SKM-1 (cell line): ENCODE results near the gene B4GALNT1.
"Not testable (repeated sequence)": the region's sequence is repeated elsewhere in the genome, so short reads cannot be mapped to it uniquely, and the experiment has no call there.

ENCODE experiments used
- DNase-seq: peaks from one replicate; lab custom pipeline; 2025; ENCODE audit not compliant: unreplicated experiment; lab: John Stamatoyannopoulos, UW

The B4GALNT1 gene

GRCh38 chr12:57621497-57622292 lies 11.3 kb downstream of the B4GALNT1 start:
- DNase-seq: no peak

- no peak for DNase-seq
Observed at GRCh38 chr12:57620936-57621496, 12.0 kb downstream of the B4GALNT1 start.

GRCh38 chr12:57620245-57620935 lies 12.6 kb downstream of the B4GALNT1 start:
- no peak for DNase-seq

GRCh38 chr12:57619434-57620244 lies 13.4 kb downstream of the B4GALNT1 start:
- DNase-seq: no peak

- DNase-seq: no peak
Observed at GRCh38 chr12:57618966-57619433, 14.0 kb downstream of the B4GALNT1 start.

GRCh38 chr12:57618431-57618830 lies 14.6 kb downstream of the B4GALNT1 start:
- DNase-seq: not testable (repeated sequence)

GRCh38 chr12:57617942-57618341 lies 15.1 kb downstream of the B4GALNT1 start:
- no peak for DNase-seq

GRCh38 chr12:57616383-57617101 lies 16.5 kb downstream of the B4GALNT1 start:
- DNase-seq: no peak

- no peak for DNase-seq
Observed at GRCh38 chr12:57615637-57616036, 17.4 kb downstream of the B4GALNT1 start.

GRCh38 chr12:57614948-57615500 lies 18.0 kb downstream of the B4GALNT1 start:
- DNase-seq: no peak

- no peak for DNase-seq
Observed at GRCh38 chr12:57614178-57614947, 18.6 kb downstream of the B4GALNT1 start.

GRCh38 chr12:57613427-57614109 lies 19.4 kb downstream of the B4GALNT1 start:
- no peak for DNase-seq

- DNase-seq: no peak
Observed at GRCh38 chr12:57612711-57613426, 20.1 kb downstream of the B4GALNT1 start.

GRCh38 chr12:57611827-57612710 lies 20.9 kb downstream of the B4GALNT1 start:
- DNase-seq: no peak

GRCh38 chr12:57611108-57611826 lies 21.7 kb downstream of the B4GALNT1 start, which contains the start of gene ARHGEF25:
Gene ARHGEF25, plus strand, starts transcription at chr12:57611435. Its CDS starts 460 bp downstream, at chr12:57611895.
- no peak for DNase-seq

- DNase-seq: no peak
Observed at GRCh38 chr12:57610554-57611107, 22.4 kb downstream of the B4GALNT1 start.
